Stimulated activated CD4-positive, alpha-beta T cell treated with anti-CD3 and anti-CD28 coated beads, Interleukin-4, amount 100 ng/mL, for 1 hour (primary cell): ENCODE results near the gene AEBP1.
"Not testable (repeated sequence)": the region's sequence is repeated elsewhere in the genome, so short reads cannot be mapped to it uniquely, and the experiment has no call there.

Experiments
- DNase-seq: peaks from one replicate; pipeline ENCODE4 v3.0.0-alpha.2; 2020

The AEBP1 gene

GRCh38 chr7:44121761-44122420 is 17.7 kb downstream of the AEBP1 start:
- no peak for DNase-seq

GRCh38 chr7:44122529-44122928 is 18.4 kb downstream of the AEBP1 start:
- DNase-seq = no peak

GRCh38 chr7:44123190-44124003 is 19.3 kb downstream of the AEBP1 start, which contains the start of gene POLD2:
POLD2 (minus strand) TSS chr7:44123548; CDS start chr7:44122053, 1,495 bp downstream.
- DNase-seq = peak; percentile 99

GRCh38 chr7:44124822-44125202 is 20.7 kb downstream of the AEBP1 start:
- DNase-seq = no peak

GRCh38 chr7:44126574-44126973 is 22.4 kb downstream of the AEBP1 start:
- DNase-seq = not testable (repeated sequence)

GRCh38 chr7:44127161-44127560 is 23.0 kb downstream of the AEBP1 start:
- no peak for DNase-seq

- DNase-seq = no peak
Measured at GRCh38 chr7:44128721-44129582, 24.8 kb downstream of the AEBP1 start.

- DNase-seq = no peak
Measured at GRCh38 chr7:44131173-44132029, 27.3 kb downstream of the AEBP1 start.

GRCh38 chr7:44132039-44132438 is 27.9 kb downstream of the AEBP1 start:
- no peak for DNase-seq

- DNase-seq = no peak
Measured at GRCh38 chr7:44133295-44133694, 29.1 kb downstream of the AEBP1 start.

- no peak for DNase-seq
Measured at GRCh38 chr7:44134943-44135628, 30.9 kb downstream of the AEBP1 start.

GRCh38 chr7:44136731-44137130 is 32.6 kb downstream of the AEBP1 start:
- DNase-seq = no peak

- no peak for DNase-seq
Measured at GRCh38 chr7:44138698-44139097, 34.6 kb downstream of the AEBP1 start.

GRCh38 chr7:44139311-44140010 is 35.3 kb downstream of the AEBP1 start:
- no peak for DNase-seq

- DNase-seq = no peak
Measured at GRCh38 chr7:44140341-44140740, 36.2 kb downstream of the AEBP1 start.

GRCh38 chr7:44141221-44141850 is 37.2 kb downstream of the AEBP1 start, which contains the start of gene MYL7:
MYL7 (minus strand) TSS chr7:44141332; CDS start chr7:44141305, 27 bp downstream.
- no peak for DNase-seq

- DNase-seq = no peak
Measured at GRCh38 chr7:44142028-44142427, 37.9 kb downstream of the AEBP1 start.

GRCh38 chr7:44143646-44144250 is 39.6 kb downstream of the AEBP1 start:
- no peak for DNase-seq

GRCh38 chr7:44144426-44144967 is 40.4 kb downstream of the AEBP1 start:
- DNase-seq = no peak
